ENCODE results near the gene ADPRHL1. TPM values are rescaled to one million over a fixed set of nuclear protein-coding genes. Genes with fewer than 3 reads are reported as not detected.

The ADPRHL1 gene
- total RNA-seq, 2 donors from 2014 or later, result 1.6 to 2.9 TPM

DNA sequence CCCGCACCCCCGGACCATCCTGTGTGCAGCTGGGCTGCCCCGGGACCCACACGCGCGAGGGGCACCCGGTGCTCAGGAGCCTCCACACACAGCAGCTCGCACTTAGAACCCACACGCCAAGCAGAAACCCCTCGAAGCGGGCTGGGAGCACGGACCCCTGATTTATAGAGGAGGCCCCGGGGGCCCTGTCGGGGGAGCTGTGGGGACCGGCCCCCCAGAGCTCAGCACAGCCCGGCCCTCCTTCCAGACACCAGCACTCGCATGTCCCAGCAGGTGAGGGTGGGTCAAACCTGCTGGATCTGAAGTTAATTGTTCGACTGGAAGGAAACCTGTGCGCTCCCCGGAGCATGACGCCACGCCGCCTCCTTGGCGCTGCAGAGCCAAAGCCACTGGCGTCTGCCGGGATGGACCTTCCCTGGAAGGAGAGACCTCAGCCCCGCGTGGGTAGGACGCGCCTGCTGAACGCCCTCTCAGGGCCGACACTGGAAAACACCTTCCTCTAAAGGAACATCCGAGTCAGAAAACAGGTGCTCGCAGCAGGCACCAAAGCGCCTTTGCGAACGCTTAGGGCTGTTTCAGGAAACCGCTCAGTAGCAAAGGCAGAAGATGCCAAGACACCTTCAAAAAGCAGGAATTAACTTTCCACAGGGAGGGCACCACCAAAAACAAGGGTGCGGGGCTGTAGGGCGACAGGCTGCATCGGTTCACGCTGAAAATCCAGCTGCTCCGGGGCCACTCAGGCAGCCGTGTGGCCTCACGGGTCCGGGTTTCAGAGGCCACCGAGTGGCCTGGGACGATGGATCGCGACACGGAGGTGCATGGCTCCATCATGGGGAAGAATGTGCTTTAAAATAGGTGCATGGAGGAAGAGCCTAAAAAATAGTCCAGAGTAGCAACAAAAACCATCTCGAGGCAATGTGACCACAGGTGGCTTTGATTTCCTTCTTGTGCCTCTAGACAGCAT, 51.6 kb downstream of the ADPRHL1 start:
- Histone ChIP-seq H3K4me3 (ENCODE audit: low read length) (no peak overlapping the region), H3K36me3 (ENCODE audit: control insufficient read depth, insufficient read depth, low read length) (no peaks in the 10 kb centered on the region), H3K9ac (ENCODE audit: extremely low read depth, low read length, poor library complexity, severe bottlenecking) (no peak overlapping the region), H3K9me3 (ENCODE audit: control insufficient read depth, low read length) (no peaks in the 10 kb centered on the region), H3K4me1 (ENCODE audit: control insufficient read depth, insufficient read depth, low read length) (peaks cover 11% of the 10 kb centered on the region), H3K27ac (ENCODE audit: low read depth, low read length) (no peak overlapping the region), H3K27me3 (ENCODE audit: control insufficient read depth, insufficient read depth, low read length, poor library complexity, severe bottlenecking) (no peaks in the 10 kb centered on the region)
- TF ChIP-seq, protein P1, sequence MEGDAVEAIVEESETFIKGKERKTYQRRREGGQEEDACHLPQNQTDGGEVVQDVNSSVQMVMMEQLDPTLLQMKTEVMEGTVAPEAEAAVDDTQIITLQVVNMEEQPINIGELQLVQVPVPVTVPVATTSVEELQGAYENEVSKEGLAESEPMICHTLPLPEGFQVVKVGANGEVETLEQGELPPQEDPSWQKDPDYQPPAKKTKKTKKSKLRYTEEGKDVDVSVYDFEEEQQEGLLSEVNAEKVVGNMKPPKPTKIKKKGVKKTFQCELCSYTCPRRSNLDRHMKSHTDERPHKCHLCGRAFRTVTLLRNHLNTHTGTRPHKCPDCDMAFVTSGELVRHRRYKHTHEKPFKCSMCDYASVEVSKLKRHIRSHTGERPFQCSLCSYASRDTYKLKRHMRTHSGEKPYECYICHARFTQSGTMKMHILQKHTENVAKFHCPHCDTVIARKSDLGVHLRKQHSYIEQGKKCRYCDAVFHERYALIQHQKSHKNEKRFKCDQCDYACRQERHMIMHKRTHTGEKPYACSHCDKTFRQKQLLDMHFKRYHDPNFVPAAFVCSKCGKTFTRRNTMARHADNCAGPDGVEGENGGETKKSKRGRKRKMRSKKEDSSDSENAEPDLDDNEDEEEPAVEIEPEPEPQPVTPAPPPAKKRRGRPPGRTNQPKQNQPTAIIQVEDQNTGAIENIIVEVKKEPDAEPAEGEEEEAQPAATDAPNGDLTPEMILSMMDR (conservative IDR thresholded peaks at IDR 0.05), result no peak
- H3K4me3 Mint-ChIP-seq, result no peak overlapping the region
- DNase-seq, result peak; percentile 59
- H3K4me1 Mint-ChIP-seq, result peaks cover 25% of the 10 kb centered on the region
- WGBS, 2 experiments (ENCODE audit: insufficient coverage in 1 of 2, insufficient read length in 1 of 2), result 92 to 94% methylated on average over 40 to 52 of the region's 52 CpGs
- no peak overlapping the region for H3K27ac Mint-ChIP-seq
- H3K9me3 Mint-ChIP-seq, result no peaks in the 10 kb centered on the region
- H3K36me3 Mint-ChIP-seq (ENCODE audit: low read depth), result no peaks in the 10 kb centered on the region
- H3K27me3 Mint-ChIP-seq (ENCODE audit: insufficient read depth), result no peaks in the 10 kb centered on the region

GRCh38 chr13:113400621-113401451, 52.5 kb downstream of the ADPRHL1 start:
- H3K4me3 ChIP-seq (ENCODE audit: low read length), result no peak overlapping the region
- no peaks in the 10 kb centered on the region for H3K27me3 ChIP-seq (ENCODE audit: control insufficient read depth, insufficient read depth, low read length, poor library complexity, severe bottlenecking)
- H3K27ac ChIP-seq (ENCODE audit: low read depth, low read length), result no peak overlapping the region
- H3K9ac ChIP-seq (ENCODE audit: extremely low read depth, low read length, poor library complexity, severe bottlenecking), result no peak overlapping the region
- H3K4me1 ChIP-seq (ENCODE audit: control insufficient read depth, insufficient read depth, low read length), result peaks cover 11% of the 10 kb centered on the region
- H3K4me1 Mint-ChIP-seq, result peaks cover 27% of the 10 kb centered on the region
- no peaks in the 10 kb centered on the region for H3K36me3 Mint-ChIP-seq (ENCODE audit: low read depth)
- no peak overlapping the region for H3K4me3 Mint-ChIP-seq
- TF ChIP-seq, protein P1 (conservative IDR thresholded peaks at IDR 0.05), result no peak
- H3K9me3 ChIP-seq (ENCODE audit: control insufficient read depth, low read length), result no peaks in the 10 kb centered on the region
- H3K27ac Mint-ChIP-seq, result peak overlapping the region; percentile 35
- WGBS, 2 experiments (ENCODE audit: insufficient coverage in 1 of 2, insufficient read length in 1 of 2), result 94 to 98% methylated on average over 17 to 25 of the region's 25 CpGs
- no peaks in the 10 kb centered on the region for H3K36me3 ChIP-seq (ENCODE audit: control insufficient read depth, insufficient read depth, low read length)
- DNase-seq, result no peak
- H3K9me3 Mint-ChIP-seq, result no peaks in the 10 kb centered on the region
- H3K27me3 Mint-ChIP-seq (ENCODE audit: insufficient read depth), result no peaks in the 10 kb centered on the region

DNA sequence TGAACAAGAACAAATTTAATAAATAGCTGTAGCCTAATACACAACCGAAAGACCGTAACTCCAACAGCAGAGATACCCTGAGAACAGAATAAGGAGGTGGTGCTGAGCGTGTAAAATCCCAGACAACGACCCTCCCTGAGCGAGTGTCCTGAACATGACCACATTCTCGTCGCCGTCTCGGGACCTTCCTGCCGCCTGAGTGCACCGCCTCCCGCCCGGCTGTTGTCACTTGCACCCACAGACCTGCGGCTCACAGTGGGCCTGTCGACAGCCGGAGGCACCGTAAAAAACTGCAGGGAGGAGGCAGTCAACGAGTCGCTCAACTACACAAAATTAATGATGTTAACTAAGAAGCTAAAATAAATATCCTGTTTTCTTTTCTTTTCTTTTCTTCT, 53.5 kb downstream of the ADPRHL1 start:
- 87 to 92% methylated on average over 9 to 18 of the region's 19 CpGs for WGBS, 2 experiments (ENCODE audit: insufficient coverage in 1 of 2, insufficient read length in 1 of 2)
- Histone ChIP-seq H3K9me3 (ENCODE audit: control insufficient read depth, low read length) (no peaks in the 10 kb centered on the region), H3K27ac (ENCODE audit: low read depth, low read length) (no peak overlapping the region), H3K9ac (ENCODE audit: extremely low read depth, low read length, poor library complexity, severe bottlenecking) (no peak overlapping the region), H3K4me3 (ENCODE audit: low read length) (no peak overlapping the region), H3K4me1 (ENCODE audit: control insufficient read depth, insufficient read depth, low read length) (peaks cover 11% of the 10 kb centered on the region), H3K36me3 (ENCODE audit: control insufficient read depth, insufficient read depth, low read length) (no peaks in the 10 kb centered on the region), H3K27me3 (ENCODE audit: control insufficient read depth, insufficient read depth, low read length, poor library complexity, severe bottlenecking) (no peaks in the 10 kb centered on the region)
- Mint-ChIP-seq H3K9me3 (no peaks in the 10 kb centered on the region), H3K27me3 (ENCODE audit: insufficient read depth) (no peaks in the 10 kb centered on the region), H3K4me3 (no peak overlapping the region), H3K36me3 (ENCODE audit: low read depth) (no peaks in the 10 kb centered on the region), H3K27ac (peak overlapping the region; percentile 96), H3K4me1 (peaks cover 27% of the 10 kb centered on the region)
- TF ChIP-seq, protein P1 (conservative IDR thresholded peaks at IDR 0.05), result no peak
- DNase-seq, result peak; percentile 50
